Stimulated activated CD4-positive, alpha-beta T cell treated with anti-CD3 and anti-CD28 coated beads, Interleukin-2, amount 100 ng/mL, for 4 hours (primary cell): ENCODE data around the gene TMTC1.
"Not testable (repeated sequence)": the region's sequence is repeated elsewhere in the genome, so short reads cannot be mapped to it uniquely, and the experiment has no call there.

Experiments
- DNase-seq: peaks from one replicate; pipeline ENCODE4 v3.0.0-alpha.2; 2020; ENCODE audit warnings: low read depth

Gene TMTC1

GRCh38 chr12:29783773-29784666 lies at the start of gene TMTC1:
Gene TMTC1, minus strand, starts transcription at chr12:29783942. Its CDS starts 191 bp downstream, at chr12:29783751.
- DNase-seq = no peak

- DNase-seq = no peak
Measured at GRCh38 chr12:29831173-29831572, 47.4 kb upstream of the TMTC1 start.

- no peak for DNase-seq
Measured at GRCh38 chr12:29830391-29830790, 46.6 kb upstream of the TMTC1 start.

DNA sequence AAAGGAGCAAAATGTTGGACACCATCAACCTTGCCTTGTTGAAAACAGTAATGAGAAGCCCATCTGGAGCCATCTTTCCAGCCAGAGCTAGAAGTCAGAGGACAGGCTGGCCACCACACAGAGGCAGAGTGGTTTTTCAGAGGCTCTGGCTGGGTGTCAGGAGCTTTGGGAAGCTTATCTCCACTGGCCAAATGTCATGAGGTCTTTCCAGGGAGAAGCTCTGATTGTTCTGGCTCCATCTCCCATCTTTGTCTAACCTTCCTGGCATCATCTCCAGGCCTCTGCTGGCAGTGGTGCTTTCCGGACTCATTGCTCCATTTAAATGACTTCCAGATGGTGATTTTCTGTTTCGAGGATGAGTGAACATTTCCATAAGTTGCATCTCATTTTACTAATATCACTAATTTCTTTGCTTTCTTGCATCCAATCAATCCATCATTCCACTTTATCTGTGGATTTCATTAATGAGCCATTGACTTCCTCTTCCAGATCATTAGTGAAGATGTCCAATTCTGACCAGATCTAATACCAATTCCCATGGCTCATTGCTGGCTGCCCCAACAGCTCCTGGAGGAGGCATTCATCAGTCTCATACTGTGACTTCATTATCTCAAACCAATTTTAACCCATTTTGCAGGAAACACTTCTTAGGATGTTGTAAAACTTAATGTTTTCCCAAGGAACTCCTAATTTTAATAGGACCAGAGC lies 35.3 kb upstream of the TMTC1 start:
- no peak for DNase-seq

DNA sequence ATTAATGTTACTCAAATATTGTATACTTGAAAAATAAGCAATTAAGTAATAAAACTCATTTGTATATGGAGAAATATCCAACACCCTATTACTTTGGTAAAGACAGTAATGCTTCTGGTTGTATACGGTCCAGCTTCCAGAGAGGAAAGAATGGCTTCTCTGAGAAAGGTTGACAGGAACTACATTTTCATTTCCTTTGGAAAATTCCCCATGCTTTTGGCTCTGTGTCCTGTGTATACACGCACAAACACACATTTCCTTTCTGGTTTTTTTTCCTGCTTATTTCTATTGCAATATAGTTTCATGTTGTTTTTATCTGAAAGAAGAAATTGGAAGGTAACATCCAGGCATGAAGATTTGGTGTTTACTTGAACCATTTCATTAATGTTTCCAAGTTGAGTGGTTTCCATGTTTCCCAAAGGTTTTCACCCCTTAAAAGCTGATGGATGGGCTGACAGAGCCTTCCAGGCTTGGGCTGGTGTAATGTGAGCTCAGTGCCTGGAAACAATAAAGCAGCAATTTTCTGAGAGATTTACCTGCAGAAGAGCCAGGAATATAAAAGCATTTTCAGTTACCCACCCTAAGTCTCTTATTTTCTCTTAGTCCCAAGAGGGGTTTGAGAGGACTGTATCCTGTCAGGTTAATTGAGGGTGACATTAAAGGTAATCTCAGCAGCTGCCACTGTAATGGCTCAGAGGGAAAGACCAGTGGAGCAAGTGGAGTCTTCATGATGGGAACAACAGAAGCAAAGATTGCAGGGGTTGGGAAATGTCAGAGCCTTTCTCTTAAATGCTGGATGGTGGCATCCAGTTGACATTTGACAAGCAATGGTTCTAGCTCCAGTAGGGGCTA lies 33.4 kb upstream of the TMTC1 start:
- no peak for DNase-seq

DNA sequence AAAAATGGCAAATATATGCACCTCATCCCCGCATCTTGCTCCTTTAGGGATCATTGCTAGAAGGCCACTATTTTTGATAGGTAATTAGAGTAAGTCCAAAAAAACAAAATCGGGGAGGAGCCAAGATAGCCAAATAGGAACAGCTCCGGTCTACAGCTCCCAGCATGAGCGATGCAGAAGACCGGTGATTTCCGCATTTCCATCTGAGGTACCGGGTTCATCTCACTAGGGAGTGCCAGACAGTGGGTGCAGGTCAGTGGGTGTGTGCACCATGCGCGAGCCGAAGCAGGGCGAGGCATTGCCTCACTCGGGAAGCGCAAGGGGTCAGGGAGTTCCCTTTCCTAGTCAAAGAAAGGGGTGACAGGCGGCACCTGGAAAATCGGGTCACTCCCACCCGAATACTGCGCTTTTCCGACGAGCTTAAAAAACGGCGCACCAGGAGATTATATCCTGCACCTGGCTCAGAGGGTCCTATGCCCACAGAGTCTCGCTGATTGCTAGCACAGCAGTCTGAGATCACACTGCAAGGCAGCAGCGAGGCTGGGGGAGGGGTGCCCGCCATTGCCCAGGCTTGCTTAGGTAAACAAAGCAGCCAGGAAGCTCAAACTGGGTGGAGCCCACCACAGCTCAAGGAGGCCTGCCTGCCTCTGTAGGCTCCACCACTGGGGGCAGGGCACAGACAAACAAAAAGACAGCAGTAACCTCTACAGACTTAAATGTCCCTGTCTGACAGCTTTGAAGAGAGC lies 26.0 kb upstream of the TMTC1 start:
- DNase-seq = not testable (repeated sequence)

- DNase-seq = no peak
Measured at GRCh38 chr12:29807129-29807528, 23.4 kb upstream of the TMTC1 start.

DNA sequence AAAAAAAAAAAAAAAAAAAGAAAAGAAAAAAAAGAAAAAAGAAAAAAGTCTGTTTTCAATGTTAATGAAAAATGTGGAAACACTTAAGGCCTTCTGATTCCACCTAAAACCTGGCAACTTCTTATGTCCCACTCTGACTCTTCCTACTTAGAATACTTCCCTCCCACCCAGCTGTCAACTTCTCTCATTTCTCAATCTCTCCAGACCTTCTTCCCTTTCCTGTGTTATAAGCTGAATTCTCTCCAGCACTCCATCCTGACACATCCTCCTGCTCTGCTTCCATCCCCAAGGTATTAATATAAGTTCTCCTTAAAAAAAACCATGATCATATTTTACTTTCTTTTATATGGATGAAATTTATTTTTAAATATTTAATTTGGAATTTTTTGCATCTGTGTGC lies 20.3 kb upstream of the TMTC1 start:
- DNase-seq = no peak

- no peak for DNase-seq
Measured at GRCh38 chr12:29799591-29799990, 15.8 kb upstream of the TMTC1 start.

DNA sequence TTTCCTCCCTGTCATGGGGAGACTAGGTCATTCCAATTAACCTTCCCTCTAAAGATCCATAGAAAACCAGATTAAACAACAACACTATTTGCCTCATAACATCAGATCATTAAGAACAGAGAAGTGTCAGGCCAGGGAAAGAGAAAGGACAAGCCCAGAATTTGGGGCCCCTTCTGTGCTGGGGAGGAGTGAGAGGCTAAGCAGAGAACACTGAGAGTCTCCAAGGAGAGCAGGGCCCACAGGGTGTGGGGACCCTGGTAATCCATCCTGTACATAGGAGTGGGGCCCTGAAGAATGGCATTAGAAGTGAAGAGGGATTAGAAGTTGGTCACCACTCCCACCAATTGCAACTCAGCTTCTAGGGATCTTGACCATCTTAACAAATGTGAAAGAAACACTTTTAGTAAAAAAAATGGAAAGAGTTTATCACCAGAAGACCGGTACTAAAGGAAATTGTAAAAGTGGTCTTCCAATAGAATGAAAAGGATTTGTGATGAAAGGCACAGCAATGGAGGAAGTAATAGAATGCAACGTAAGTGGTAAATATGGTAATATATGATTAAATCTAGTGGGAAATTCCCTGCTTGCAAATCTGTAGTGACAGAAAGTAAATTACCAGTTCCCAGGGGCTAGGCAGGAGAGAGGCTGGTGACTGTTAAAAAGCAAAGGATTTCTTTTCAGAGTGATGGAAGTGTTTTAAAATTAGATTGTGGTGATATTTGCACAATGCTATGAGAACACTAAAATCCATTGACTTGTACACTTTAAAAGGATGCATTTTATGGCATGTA lies 14.0 kb upstream of the TMTC1 start:
- DNase-seq = no peak

DNA sequence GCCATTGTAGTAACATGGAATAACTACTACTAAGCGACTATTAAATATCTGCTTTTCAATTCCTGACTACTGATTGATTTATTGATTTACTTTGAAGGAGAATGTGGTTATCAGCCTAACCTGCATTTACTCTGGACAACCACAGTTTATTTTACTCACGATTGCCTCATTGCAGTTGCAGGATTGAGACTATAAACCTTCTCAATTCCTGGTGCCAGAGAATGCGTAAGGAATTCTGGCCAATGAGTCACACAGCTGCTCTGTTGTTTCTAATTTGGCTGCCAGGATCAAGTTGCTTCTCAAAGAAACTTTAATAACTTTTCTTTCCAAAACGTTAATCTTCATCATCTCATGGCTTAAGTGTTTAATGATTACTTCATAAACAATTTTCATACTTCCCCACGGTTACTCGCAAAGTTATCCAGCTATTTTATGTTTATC lies 13.1 kb upstream of the TMTC1 start:
- DNase-seq = no peak

- DNase-seq = no peak
Measured at GRCh38 chr12:29795715-29796114, 12.0 kb upstream of the TMTC1 start.

DNA sequence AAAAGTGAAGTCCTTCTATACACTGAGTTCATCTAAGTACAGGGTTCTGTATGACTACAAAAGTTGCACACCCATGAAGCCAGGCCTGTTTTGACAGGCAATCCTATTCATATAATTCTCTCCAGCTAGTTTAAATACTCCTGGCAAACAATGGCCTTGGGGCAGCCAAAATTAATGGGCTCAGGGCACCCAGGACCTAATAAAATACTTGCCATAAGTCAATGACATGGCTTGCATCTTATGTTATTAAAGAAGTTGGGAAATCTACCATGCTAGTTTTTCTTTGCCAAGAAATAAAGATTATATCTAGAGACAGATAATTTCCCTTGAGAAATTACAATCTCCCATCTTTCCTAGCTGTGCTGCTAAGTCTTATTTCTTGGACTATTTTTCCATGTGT lies 11.1 kb upstream of the TMTC1 start:
- DNase-seq = no peak

GRCh38 chr12:29792853-29793252 lies 9.1 kb upstream of the TMTC1 start:
- DNase-seq = no peak

DNA sequence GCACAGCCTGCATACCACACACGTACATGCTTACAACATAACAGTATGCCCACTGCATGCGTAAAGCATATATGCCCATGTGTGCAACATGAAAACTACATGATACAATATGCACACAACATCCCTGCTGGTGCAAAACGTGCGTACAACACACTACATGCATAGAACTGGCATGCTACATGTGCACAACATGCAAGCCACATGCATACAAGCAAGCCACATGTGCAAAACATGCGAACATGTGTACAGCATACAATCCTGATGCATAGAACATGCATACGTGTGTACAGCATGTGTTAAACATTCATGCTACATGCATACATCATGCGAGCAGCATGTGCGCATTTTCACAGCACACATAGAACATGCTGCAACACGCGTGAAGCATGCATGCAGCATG lies 8.4 kb upstream of the TMTC1 start:
- DNase-seq = no peak

- no peak for DNase-seq
Measured at GRCh38 chr12:29782871-29783772, 620 bp downstream of the TMTC1 start.

- no peak for DNase-seq
Measured at GRCh38 chr12:29782285-29782870, 1.4 kb downstream of the TMTC1 start.

DNA sequence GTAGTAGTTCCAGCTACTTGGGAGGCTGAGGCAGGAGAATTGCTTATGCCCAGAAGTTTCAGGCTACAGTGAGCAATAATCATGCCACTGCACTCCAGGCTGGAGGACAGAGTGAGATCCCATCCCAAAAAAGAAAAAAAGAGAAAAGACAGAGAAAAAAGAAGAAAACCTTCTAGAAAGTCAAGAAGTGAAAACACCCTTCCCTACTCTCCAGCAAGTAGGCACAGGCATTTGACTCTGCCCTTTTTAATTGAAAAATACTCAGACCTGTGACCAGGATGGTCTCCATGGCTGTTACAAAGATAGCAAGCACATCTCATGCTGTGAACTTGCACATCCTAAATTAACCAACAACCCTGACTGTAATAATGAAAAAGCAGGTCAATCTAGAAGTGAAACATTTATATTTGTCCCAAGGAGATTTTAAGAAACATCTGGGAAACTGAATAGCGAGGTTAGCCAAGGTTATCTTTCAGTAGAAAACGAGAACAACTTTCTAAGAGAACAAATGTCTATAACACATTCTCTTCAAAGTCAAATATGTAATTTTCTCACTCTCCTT lies 2.0 kb downstream of the TMTC1 start:
- DNase-seq = no peak

- DNase-seq = no peak
Measured at GRCh38 chr12:29781188-29781587, 2.6 kb downstream of the TMTC1 start.
